PC-3 (cell line): Measurements from ENCODE around the gene GATAD2A. TPM values are rescaled to one million over a fixed set of nuclear protein-coding genes. Genes with fewer than 3 reads are reported as not detected.
A peak's percentile ranks its signal among the peaks of the same experiment; 100 is the strongest.

Experiments
- ATAC-seq: fragments of 200-7000 bp; cut with Tn5 transposase; 2 replicates; pipeline ENCODE4 v1.9.1; 2020; ENCODE audit warnings: mild to moderate bottlenecking, moderate library complexity
- BruUV-seq: library from RNA; stranded (reverse); fragments of 400-500 nt; replicated peaks from 2 replicates; lab custom pipeline; 2021; lab: Mats Ljungman, UMichigan
- CTCF ChIA-PET: fragments of 300-600 bp; sonication (Branson Sonifier 250); formaldehyde crosslinking; loops from one replicate; lab custom pipeline; 2022; ENCODE audit warnings: antibody characterized with exemption; lab: Charles Lee
- POLR2A ChIA-PET: fragments of 300-600 bp; sonication (Branson Sonifier 250); formaldehyde crosslinking; loops from one replicate; lab custom pipeline; 2022; ENCODE audit warnings: antibody characterized with exemption; ENCODE audit not compliant: unreplicated experiment; lab: Charles Lee
- DNase-seq: peaks from one replicate; pipeline ENCODE4 v3.0.0-alpha.2; 2015
- H2AFZ ChIP-seq: fragments of 300-600 bp; sonication (generic); 2 replicates; pipeline ENCODE4 v1.6.0; 2016; ENCODE audit warnings: antibody characterized with exemption, low read length
- H3F3A ChIP-seq: fragments of 300-600 bp; sonication (generic); one replicate; pipeline ENCODE4 v1.6.0; 2017; ENCODE audit warnings: antibody characterized with exemption, low read length, control low read depth, mild to moderate bottlenecking; ENCODE audit not compliant: unreplicated experiment
- H3K27ac ChIP-seq: fragments of 300-600 bp; sonication (generic); 2 replicates; pipeline ENCODE4 v1.5.1; 2016; ENCODE audit warnings: mild to moderate bottlenecking, low read length
- H3K27me3 ChIP-seq: fragments of 300-600 bp; sonication (generic); 2 replicates; pipeline ENCODE4 v1.6.1; 2016; ENCODE audit warnings: low read length, mixed read lengths
- H3K36me3 ChIP-seq: fragments of 300-600 bp; sonication (generic); 2 replicates; pipeline ENCODE4 v1.6.1; 2016; ENCODE audit warnings: low read depth, mixed run types, low read length, mixed read lengths
- H3K4me1 ChIP-seq: fragments of 300-600 bp; sonication (generic); 2 replicates; pipeline ENCODE4 v1.5.1; 2016; ENCODE audit warnings: low read length; ENCODE audit not compliant: insufficient read depth
- H3K4me2 ChIP-seq: fragments of 300-600 bp; sonication (generic); 2 replicates; pipeline ENCODE4 v1.6.0; 2016; ENCODE audit warnings: low read length
- H3K4me3 ChIP-seq: fragments of 300-600 bp; sonication (generic); 2 replicates; pipeline ENCODE4 v1.5.1; 2016; ENCODE audit warnings: mild to moderate bottlenecking, low read length, mixed read lengths
- H3K79me2 ChIP-seq: fragments of 300-600 bp; sonication (generic); 2 replicates; pipeline ENCODE4 v1.6.1; 2017; ENCODE audit warnings: low read length, mixed read lengths
- H3K9ac ChIP-seq: fragments of 300-600 bp; sonication (generic); 2 replicates; pipeline ENCODE4 v1.6.0; 2016; ENCODE audit warnings: mild to moderate bottlenecking, low read length
- H3K9me2 ChIP-seq: fragments of 300-600 bp; sonication (generic); replicated peaks from 2 replicates; pipeline ENCODE4 v1.6.1; 2016; ENCODE audit warnings: mixed run types, low read length, mixed read lengths
- H3K9me3 ChIP-seq: fragments of 300-600 bp; sonication (generic); 2 replicates; pipeline ENCODE4 v1.6.1; 2016; ENCODE audit warnings: low read length, mixed read lengths
- H4K20me1 ChIP-seq: fragments of 300-600 bp; sonication (generic); 2 replicates; pipeline ENCODE4 v1.6.1; 2016; ENCODE audit warnings: low read length, mixed read lengths
- CTCF ChIP-seq: fragments of 300-600 bp; sonication (generic); conservative IDR thresholded peaks from 2 replicates; pipeline ENCODE4 v1.5.1; 2017; ENCODE audit warnings: antibody characterized with exemption, low read depth, mild to moderate bottlenecking, low read length
- EZH2 ChIP-seq: fragments of 300-600 bp; sonication (generic); IDR thresholded peaks from one replicate; pipeline ENCODE4 v1.6.1; 2017; ENCODE audit warnings: antibody characterized with exemption, mild to moderate bottlenecking, low read length; ENCODE audit not compliant: unreplicated experiment
- EZH2phosphoT487 ChIP-seq: fragments of 300-600 bp; sonication (generic); IDR thresholded peaks from 2 replicates; pipeline ENCODE4 v1.6.1; 2018; ENCODE audit warnings: mild to moderate bottlenecking, antibody characterized with exemption, low read length, borderline replicate concordance
- intact Hi-C: fragments of 100-400 bp; cut with micrococcal nuclease; formaldehyde crosslinking; loops from 2 replicates; pipeline ENCODE4 v1.9.0; 2023
- total RNA-seq: library from RNA; depleted of rRNA; stranded (reverse); fragments of >200 nt; gene quantifications from 2 replicates; pipeline ENCODE4 v1.2.3, GENCODE V29; 2014

GATAD2A gene
- total RNA-seq, 1 experiment from 2014 or later, result 104 TPM

- H3K27ac ChIP-seq, result no peak overlapping the region
- ChIA-PET POLR2A (no interaction called here), CTCF (no interaction called here)
- no peaks in the 10 kb centered on the region for H3F3A ChIP-seq
- H3K27me3 ChIP-seq, result no peaks in the 10 kb centered on the region
- no peak overlapping the region for H3K4me3 ChIP-seq
- H3K4me1 ChIP-seq, result no peaks in the 10 kb centered on the region
- TF ChIP-seq CTCF (no peak), EZH2phosphoT487 (no peak), EZH2 (no peak)
- H3K36me3 ChIP-seq, result peaks cover 22% of the 10 kb centered on the region
- no peaks in the 10 kb centered on the region for H3K79me2 ChIP-seq
- intact Hi-C loops, result no loop called here
- H3K4me2 ChIP-seq, result no peak overlapping the region
- ATAC-seq (no peak), DNase-seq (no peak)
- H4K20me1 ChIP-seq, result no peaks in the 10 kb centered on the region
- no peak overlapping the region for H3K9ac ChIP-seq
- H2AFZ ChIP-seq, result no peak overlapping the region
- BruUV-seq, result no TSS peak
- H3K9me3 ChIP-seq, result no peaks in the 10 kb centered on the region
- H3K9me2 ChIP-seq, result no peaks in the 10 kb centered on the region
These were observed 102.7 kb downstream of the GATAD2A start for GRCh38 chr19:19508217-19508616.

GRCh38 chr19:19510432-19510831 is 105.0 kb downstream of the GATAD2A start:
- H3K4me2 ChIP-seq, result no peak overlapping the region
- no peak overlapping the region for H3K9ac ChIP-seq
- no peak overlapping the region for H2AFZ ChIP-seq
- no peaks in the 10 kb centered on the region for H3K9me3 ChIP-seq
- no peak overlapping the region for H3K4me3 ChIP-seq
- H3K27ac ChIP-seq, result no peak overlapping the region
- H4K20me1 ChIP-seq, result no peaks in the 10 kb centered on the region
- peaks cover 3% of the 10 kb centered on the region; the same call in 1 of the 2 replicates for H3K4me1 ChIP-seq
- TF ChIP-seq CTCF, result no peak
- no peak for TF ChIP-seq EZH2
- TF ChIP-seq EZH2phosphoT487, result no peak
- no peaks in the 10 kb centered on the region for H3K79me2 ChIP-seq
- ChIA-PET CTCF (no interaction called here), POLR2A (no interaction called here)
- DNase-seq (no peak), ATAC-seq (peak; percentile 32)
- intact Hi-C loops, result no loop called here
- H3K27me3 ChIP-seq, result no peaks in the 10 kb centered on the region
- no TSS peak for BruUV-seq
- H3F3A ChIP-seq, result no peaks in the 10 kb centered on the region
- H3K9me2 ChIP-seq, result no peaks in the 10 kb centered on the region
- H3K36me3 ChIP-seq, result peaks cover 7% of the 10 kb centered on the region; the same call in 1 of the 2 replicates

GRCh38 chr19:19513682-19514081 is 108.2 kb downstream of the GATAD2A start:
- DNase-seq, result no peak
- Histone ChIP-seq H2AFZ (no peak overlapping the region), H3K4me3 (no peak overlapping the region), H3K9ac (no peak overlapping the region), H4K20me1 (no peaks in the 10 kb centered on the region), H3K27ac (no peak overlapping the region), H3K4me1 (peaks cover 15% of the 10 kb centered on the region; the same call in 1 of the 2 replicates), H3K27me3 (no peaks in the 10 kb centered on the region), H3K36me3 (no peaks in the 10 kb centered on the region), H3F3A (no peaks in the 10 kb centered on the region), H3K9me3 (no peaks in the 10 kb centered on the region), H3K9me2 (no peaks in the 10 kb centered on the region), H3K79me2 (peaks cover 27% of the 10 kb centered on the region), H3K4me2 (no peak overlapping the region)
- no TSS peak for BruUV-seq
- no peak for TF ChIP-seq EZH2phosphoT487
- intact Hi-C loops, result no loop called here
- ChIA-PET CTCF (no interaction called here), POLR2A (no interaction called here)
- ATAC-seq, result no peak
